Suprapubic skin (tissue), 4 donors: ENCODE data around the gene EYA2. TPM values are rescaled to one million over a fixed set of nuclear protein-coding genes. Genes with fewer than 3 reads are reported as not detected.
A peak's percentile ranks its signal among the peaks of the same experiment; 100 is the strongest.

Experiments used
- DNase-seq, 2 donors: peaks; one replicate each; pipeline ENCODE4 v3.0.0-alpha.2; 2019; ENCODE audit warnings: low spot score in 2 of 2
- H3K27ac ChIP-seq: fragments of 200-600 bp; sonication (generic); one replicate; pipeline ENCODE4 v1.5.1; 2019
- H3K27me3 ChIP-seq: fragments of 200-600 bp; sonication (generic); one replicate; pipeline ENCODE4 v1.5.1; 2019
- H3K36me3 ChIP-seq: fragments of 200-600 bp; sonication (generic); one replicate; pipeline ENCODE4 v1.5.1; 2019
- H3K4me1 ChIP-seq: fragments of 200-600 bp; sonication (generic); one replicate; pipeline ENCODE4 v1.5.1; 2019
- H3K4me3 ChIP-seq: fragments of 200-600 bp; sonication (generic); one replicate; pipeline ENCODE4 v1.5.1; 2019; ENCODE audit warnings: mild to moderate bottlenecking
- H3K9me3 ChIP-seq: fragments of 200-600 bp; sonication (generic); one replicate; pipeline ENCODE4 v1.5.1; 2019
- EP300 ChIP-seq: sonication (generic); formaldehyde crosslinking; IDR thresholded peaks from one replicate; pipeline ENCODE4 v1.6.1; 2017; ENCODE audit warnings: antibody characterized with exemption
- POLR2A ChIP-seq, 2 donors: fragments of 450-650 bp; IDR thresholded peaks; one replicate each; pipeline ENCODE4 v1.6.1; 2017; ENCODE audit warnings: antibody characterized with exemption in 2 of 2, mild to moderate bottlenecking in 2 of 2, moderate library complexity in 2 of 2
- POLR2AphosphoS5 ChIP-seq, 3 donors: sonication (generic); formaldehyde crosslinking; IDR thresholded peaks; one replicate each; pipeline ENCODE4 v1.6.1; 2017; ENCODE audit warnings: antibody characterized with exemption in 3 of 3
- WGBS: methylation state at CpG from one replicate; pipeline ENCODE4 v1.1.5; 2018; 5-methylcytosine and 5-hydroxymethylcytosine counted together
- total RNA-seq, 4 donors: library from RNA; depleted of rRNA; stranded (reverse); fragments of >200 nt; gene quantifications; one replicate each; pipeline ENCODE4 v1.1.0, GENCODE V29; 2016
- TF ChIP-seq, protein P1 (sequence below), 2 donors: fragments of 200-600 bp in 1 of 2; fragments of 450-650 bp in 1 of 2; sonication (generic) in 1 of 2; IDR thresholded peaks; one replicate each; pipeline ENCODE4 v1.5.1; 2016 to 2019; ENCODE audit warnings: antibody characterized with exemption in 2 of 2, mild to moderate bottlenecking in 1 of 2, moderate library complexity in 1 of 2

EYA2 gene
- total RNA-seq, 4 donors from 2014 or later = 2.3 to 4.0 (median 3.3) TPM

DNA sequence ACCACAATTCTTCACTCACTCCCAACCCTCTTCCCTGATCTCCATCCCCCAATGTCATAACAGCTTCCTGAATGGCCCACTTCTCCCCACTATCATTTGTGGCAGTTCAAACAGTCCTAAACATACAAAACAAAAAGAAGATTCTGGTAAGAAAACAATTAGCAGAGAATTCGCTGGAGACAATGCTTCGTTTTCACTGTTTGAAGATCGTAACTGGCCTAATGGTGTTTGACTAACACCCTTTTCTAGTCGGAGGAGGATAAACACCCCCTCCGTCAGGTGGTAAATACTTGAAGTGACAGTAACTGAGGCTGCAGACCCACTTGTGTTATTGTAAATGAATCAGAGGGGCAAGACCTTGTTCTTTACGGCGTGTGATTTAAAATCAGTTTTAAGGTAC is 3.8 kb downstream of the EYA2 start:
- Histone ChIP-seq H3K36me3 (no peaks in the 10 kb centered on the region), H3K27me3 (peaks cover 49% of the 10 kb centered on the region), H3K4me1 (peaks cover 24% of the 10 kb centered on the region), H3K9me3 (no peaks in the 10 kb centered on the region), H3K4me3 (no peak overlapping the region), H3K27ac (no peak overlapping the region)
- DNase-seq = no peak
- no peak for TF ChIP-seq POLR2AphosphoS5 (IDR thresholded peaks at IDR 0.05)
- TF ChIP-seq, protein P1, sequence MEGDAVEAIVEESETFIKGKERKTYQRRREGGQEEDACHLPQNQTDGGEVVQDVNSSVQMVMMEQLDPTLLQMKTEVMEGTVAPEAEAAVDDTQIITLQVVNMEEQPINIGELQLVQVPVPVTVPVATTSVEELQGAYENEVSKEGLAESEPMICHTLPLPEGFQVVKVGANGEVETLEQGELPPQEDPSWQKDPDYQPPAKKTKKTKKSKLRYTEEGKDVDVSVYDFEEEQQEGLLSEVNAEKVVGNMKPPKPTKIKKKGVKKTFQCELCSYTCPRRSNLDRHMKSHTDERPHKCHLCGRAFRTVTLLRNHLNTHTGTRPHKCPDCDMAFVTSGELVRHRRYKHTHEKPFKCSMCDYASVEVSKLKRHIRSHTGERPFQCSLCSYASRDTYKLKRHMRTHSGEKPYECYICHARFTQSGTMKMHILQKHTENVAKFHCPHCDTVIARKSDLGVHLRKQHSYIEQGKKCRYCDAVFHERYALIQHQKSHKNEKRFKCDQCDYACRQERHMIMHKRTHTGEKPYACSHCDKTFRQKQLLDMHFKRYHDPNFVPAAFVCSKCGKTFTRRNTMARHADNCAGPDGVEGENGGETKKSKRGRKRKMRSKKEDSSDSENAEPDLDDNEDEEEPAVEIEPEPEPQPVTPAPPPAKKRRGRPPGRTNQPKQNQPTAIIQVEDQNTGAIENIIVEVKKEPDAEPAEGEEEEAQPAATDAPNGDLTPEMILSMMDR (IDR thresholded peaks at IDR 0.05) = no peak
- no peak for TF ChIP-seq EP300
- no peak for TF ChIP-seq POLR2A (IDR thresholded peaks at IDR 0.05)
- WGBS = 87% methylated on average over 7 of the region's 7 CpGs

DNA sequence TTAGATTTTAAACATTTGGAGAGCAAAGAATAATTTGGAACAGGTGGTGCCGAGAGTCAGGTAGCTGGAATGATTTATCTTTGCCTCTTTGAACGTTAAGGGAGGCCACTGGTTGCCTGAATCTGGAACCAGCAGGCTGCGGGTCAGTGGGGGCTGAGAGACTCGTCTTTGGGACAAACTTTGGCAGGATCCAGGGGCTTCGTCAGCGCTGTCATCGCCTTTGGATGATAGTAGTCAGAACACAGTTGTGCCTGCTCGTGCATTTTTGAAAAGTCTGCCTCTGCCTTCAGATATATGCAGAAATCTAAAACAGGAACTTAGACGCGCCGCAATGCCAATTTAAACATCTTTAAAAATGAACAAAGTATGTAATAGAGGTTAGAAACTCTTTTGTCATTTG is 5.0 kb downstream of the EYA2 start:
- no peaks in the 10 kb centered on the region for H3K36me3 ChIP-seq
- 65% methylated on average over 11 of the region's 11 CpGs for whole genome bisulfite sequencing
- H3K27ac ChIP-seq = peak overlapping the region; percentile 6
- no peak for TF ChIP-seq POLR2AphosphoS5 (IDR thresholded peaks at IDR 0.05)
- no peak overlapping the region for H3K4me3 ChIP-seq
- H3K9me3 ChIP-seq = no peaks in the 10 kb centered on the region
- peaks cover 37% of the 10 kb centered on the region for H3K27me3 ChIP-seq
- DNase-seq = no peak
- H3K4me1 ChIP-seq = peaks cover 17% of the 10 kb centered on the region

DNA sequence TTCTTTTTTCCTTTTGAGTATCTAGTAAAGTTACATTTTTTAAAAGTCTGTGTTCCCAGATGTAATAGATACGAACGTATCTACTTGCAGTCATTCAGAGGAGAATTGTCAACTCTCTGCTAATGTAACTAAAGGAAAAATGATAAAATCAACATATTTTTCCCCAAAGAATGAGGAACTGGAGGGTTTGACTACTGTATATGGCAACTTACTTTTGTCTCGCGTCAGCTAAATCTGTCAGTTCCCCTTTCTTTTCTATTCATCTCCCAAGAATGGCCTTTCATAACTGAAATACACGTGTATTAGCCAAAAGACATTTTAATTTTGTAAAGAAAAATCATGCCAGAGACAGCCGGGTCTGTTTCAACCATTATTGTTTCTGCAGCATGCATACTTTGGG is 5.4 kb downstream of the EYA2 start:
- DNase-seq = no peak
- peaks cover 32% of the 10 kb centered on the region for H3K27me3 ChIP-seq
- no peak overlapping the region for H3K4me3 ChIP-seq
- no peaks in the 10 kb centered on the region for H3K9me3 ChIP-seq
- H3K4me1 ChIP-seq = peaks cover 12% of the 10 kb centered on the region
- H3K36me3 ChIP-seq = no peaks in the 10 kb centered on the region
- peak overlapping the region; percentile 6 for H3K27ac ChIP-seq
- TF ChIP-seq, protein P1 (IDR thresholded peaks at IDR 0.05) = no peak
- no peak for TF ChIP-seq POLR2AphosphoS5 (IDR thresholded peaks at IDR 0.05)
- TF ChIP-seq EP300 = no peak
- no peak for TF ChIP-seq POLR2A (IDR thresholded peaks at IDR 0.05)
- 56% methylated on average over 6 of the region's 6 CpGs for WGBS

GRCh38 chr20:46900826-46901225 is 6.2 kb downstream of the EYA2 start:
- no peaks in the 10 kb centered on the region for H3K9me3 ChIP-seq
- H3K4me3 ChIP-seq = no peak overlapping the region
- 91% methylated on average over 11 of the region's 11 CpGs for WGBS
- peaks cover 8% of the 10 kb centered on the region for H3K4me1 ChIP-seq
- H3K27ac ChIP-seq = no peak overlapping the region
- H3K27me3 ChIP-seq = peaks cover 25% of the 10 kb centered on the region
- H3K36me3 ChIP-seq = no peaks in the 10 kb centered on the region
- no peak for TF ChIP-seq POLR2AphosphoS5 (IDR thresholded peaks at IDR 0.05)
- TF ChIP-seq, protein P1 (IDR thresholded peaks at IDR 0.05) = no peak
- TF ChIP-seq POLR2A (IDR thresholded peaks at IDR 0.05) = no peak
- no peak for TF ChIP-seq EP300
- DNase-seq = no peak

DNA sequence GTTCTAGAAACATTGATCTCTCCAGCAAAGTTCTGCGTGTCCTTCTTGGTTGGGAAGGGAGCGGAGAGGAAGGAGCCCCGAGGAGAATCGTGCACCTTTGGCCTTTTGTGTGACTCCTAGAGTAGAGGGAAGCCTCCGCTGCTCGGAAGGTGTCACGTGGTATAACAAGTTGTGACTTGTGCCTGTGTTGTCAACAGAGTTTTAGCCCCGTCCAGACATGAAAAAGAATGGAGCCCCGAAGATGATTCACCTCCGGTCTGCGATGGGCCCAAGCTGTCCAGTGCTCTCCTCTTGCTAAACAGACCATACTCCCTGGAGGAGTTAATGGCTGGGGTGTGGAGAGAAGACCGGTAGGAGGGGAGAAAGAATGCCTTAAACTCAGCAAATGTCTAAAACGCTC is 7.0 kb downstream of the EYA2 start:
- 55% methylated on average over 13 of the region's 13 CpGs for WGBS
- Histone ChIP-seq H3K4me1 (peaks cover 9% of the 10 kb centered on the region), H3K36me3 (no peaks in the 10 kb centered on the region), H3K9me3 (no peaks in the 10 kb centered on the region), H3K4me3 (no peak overlapping the region), H3K27ac (no peak overlapping the region), H3K27me3 (peaks cover 19% of the 10 kb centered on the region)
- TF ChIP-seq POLR2A (IDR thresholded peaks at IDR 0.05) (no peak), EP300 (no peak), POLR2AphosphoS5 (IDR thresholded peaks at IDR 0.05) (no peak)
- TF ChIP-seq, protein P1 (IDR thresholded peaks at IDR 0.05) = no peak
- no peak for DNase-seq

- Histone ChIP-seq H3K4me1 (peaks cover 9% of the 10 kb centered on the region), H3K4me3 (no peak overlapping the region), H3K9me3 (no peaks in the 10 kb centered on the region), H3K36me3 (no peaks in the 10 kb centered on the region), H3K27ac (no peak overlapping the region), H3K27me3 (peaks cover 9% of the 10 kb centered on the region)
- 72% methylated on average over 9 of the region's 9 CpGs for WGBS
- no peak for TF ChIP-seq POLR2A (IDR thresholded peaks at IDR 0.05)
- TF ChIP-seq POLR2AphosphoS5 (IDR thresholded peaks at IDR 0.05) = no peak
- TF ChIP-seq, protein P1 (IDR thresholded peaks at IDR 0.05) = no peak
- no peak for TF ChIP-seq EP300
- DNase-seq = no peak
Measured at GRCh38 chr20:46903256-46903655, 8.6 kb downstream of the EYA2 start.
